Measurements from ENCODE around the gene JARID2. TPM values are rescaled to one million over a fixed set of nuclear protein-coding genes. Genes with fewer than 3 reads are reported as not detected.

Gene JARID2
- total and polyA plus RNA-seq, 12 donors, result 2.3 to 11.6 (median 8.7) TPM

DNA sequence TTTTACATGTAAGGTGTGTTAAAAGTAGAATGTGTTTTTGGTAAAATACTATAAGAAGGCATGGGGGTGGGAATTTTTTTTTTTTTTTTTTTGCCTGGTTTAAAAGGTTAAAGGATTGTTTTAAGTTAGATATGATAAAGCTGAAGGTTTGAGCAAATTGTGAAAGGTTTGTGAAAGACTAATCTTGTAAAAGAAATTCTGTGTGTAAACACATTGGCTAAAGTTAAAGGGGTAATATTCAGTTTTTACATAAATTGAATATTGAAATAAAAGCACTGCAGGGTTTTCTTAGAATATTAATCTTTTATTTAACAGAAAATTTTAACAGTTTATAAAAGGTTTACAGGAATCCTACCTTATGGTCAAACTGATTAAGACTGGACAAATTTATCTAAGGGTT lies 311.3 kb downstream of the JARID2 start:
- H3K27ac ChIP-seq, result no peak overlapping the region
- DNase-seq (no peak), ATAC-seq (no peak)
- no peaks in the 10 kb centered on the region for H3K27me3 ChIP-seq
- H3K9me3 ChIP-seq, result no peaks in the 10 kb centered on the region
- intact Hi-C loops (cut with DNase I), result no loop called here
- H3K4me1 ChIP-seq, result peaks cover 0 to 47% (median 9%) of the 10 kb centered on the region in 9 donors
- TF ChIP-seq CTCF (IDR thresholded peaks at IDR 0.05), result no peak
- H3K4me3 ChIP-seq, result no peak overlapping the region
- H3K36me3 ChIP-seq, result no peaks in the 10 kb centered on the region

GRCh38 chr6:15560713-15561112 lies 314.8 kb downstream of the JARID2 start:
- H3K4me3 ChIP-seq, result no peak overlapping the region
- WGBS, 2 donors, result 99 to 100% methylated on average over 1 of the region's 1 CpG
- peaks cover 0 to 24% (median 0%) of the 10 kb centered on the region in 9 donors for H3K4me1 ChIP-seq
- intact Hi-C loops (cut with DNase I), result no loop called here
- ATAC-seq (no peak), DNase-seq (no peak)
- no peaks in the 10 kb centered on the region for H3K36me3 ChIP-seq
- H3K27me3 ChIP-seq, result no peaks in the 10 kb centered on the region
- no peak overlapping the region for H3K27ac ChIP-seq
- no peaks in the 10 kb centered on the region for H3K9me3 ChIP-seq
- TF ChIP-seq CTCF (IDR thresholded peaks at IDR 0.05), result no peak

GRCh38 chr6:15561447-15562199 lies 315.8 kb downstream of the JARID2 start:
- DNase-seq, result no peak
- Histone ChIP-seq H3K4me1 (peaks cover 0 to 19% (median 0%) of the 10 kb centered on the region in 9 donors), H3K9me3 (no peaks in the 10 kb centered on the region), H3K27me3 (no peaks in the 10 kb centered on the region), H3K4me3 (no peak overlapping the region), H3K36me3 (no peaks in the 10 kb centered on the region), H3K27ac (no peak overlapping the region)
- 93 to 97% methylated on average over 3 of the region's 3 CpGs for WGBS, 2 donors
- no peak for TF ChIP-seq CTCF (IDR thresholded peaks at IDR 0.05)
- ATAC-seq, result no peak
- intact Hi-C loops (cut with DNase I), result no loop called here

- no peak for TF ChIP-seq CTCF (IDR thresholded peaks at IDR 0.05)
- H3K4me1 ChIP-seq, result peaks cover 0 to 19% (median 0%) of the 10 kb centered on the region in 9 donors
- ATAC-seq, result no peak
- WGBS, 2 donors, result 86 to 97% methylated on average over 1 of the region's 1 CpG
- no peaks in the 10 kb centered on the region for H3K27me3 ChIP-seq
- H3K9me3 ChIP-seq, result no peaks in the 10 kb centered on the region
- no peak overlapping the region for H3K27ac ChIP-seq
- intact Hi-C loops (cut with DNase I), result no loop called here
- H3K4me3 ChIP-seq, result no peak overlapping the region
- DNase-seq, result no peak
- H3K36me3 ChIP-seq, result no peaks in the 10 kb centered on the region
Measured at GRCh38 chr6:15562977-15563376, 317.1 kb downstream of the JARID2 start.

Measured in heart right ventricle (tissue), 16 donors.